GM18870 (cell line): ENCODE measurements around the gene MRPS11.
"Not testable (repeated sequence)": the region's sequence is repeated elsewhere in the genome, so short reads cannot be mapped to it uniquely, and the experiment has no call there.

Experiments
- ATAC-seq: cut with Tn5 transposase; IDR thresholded peaks from one replicate; pipeline ENCODE4 v1.9.1; 2021; ENCODE audit warnings: moderate library complexity; ENCODE audit not compliant: unreplicated experiment

MRPS11 gene

GRCh38 chr15:88467073-88467934 is at the start of gene MRPS11, which contains the start of gene MRPL46:
TSS of gene MRPS11 (plus strand) at chr15:88467708. CDS start at chr15:88467718, 10 bp downstream.
TSS of gene MRPL46 (minus strand) at chr15:88467388. CDS start at chr15:88467377, 11 bp downstream.
- ATAC-seq = peak; percentile 76

- no peak for ATAC-seq
Observed at GRCh38 chr15:88419830-88420229, 47.7 kb upstream of the MRPS11 start.

GRCh38 chr15:88423331-88423730 is 44.2 kb upstream of the MRPS11 start:
- ATAC-seq = no peak

GRCh38 chr15:88426304-88426703 is 41.2 kb upstream of the MRPS11 start:
- ATAC-seq = no peak

GRCh38 chr15:88428053-88428452 is 39.5 kb upstream of the MRPS11 start:
- no peak for ATAC-seq

GRCh38 chr15:88428805-88429605 is 38.5 kb upstream of the MRPS11 start:
- ATAC-seq = no peak

- ATAC-seq = no peak
Observed at GRCh38 chr15:88430051-88430450, 37.5 kb upstream of the MRPS11 start.

- no peak for ATAC-seq
Observed at GRCh38 chr15:88431441-88431840, 36.1 kb upstream of the MRPS11 start.

GRCh38 chr15:88433046-88433685 is 34.3 kb upstream of the MRPS11 start:
- ATAC-seq = no peak

GRCh38 chr15:88434106-88434505 is 33.4 kb upstream of the MRPS11 start:
- not testable (repeated sequence) for ATAC-seq

GRCh38 chr15:88438181-88438580 is 29.3 kb upstream of the MRPS11 start:
- no peak for ATAC-seq

GRCh38 chr15:88440021-88440420 is 27.5 kb upstream of the MRPS11 start:
- ATAC-seq = no peak

GRCh38 chr15:88441076-88441730 is 26.3 kb upstream of the MRPS11 start:
- ATAC-seq = no peak

- no peak for ATAC-seq
Observed at GRCh38 chr15:88447206-88447605, 20.3 kb upstream of the MRPS11 start.

- ATAC-seq = no peak
Observed at GRCh38 chr15:88447741-88448140, 19.8 kb upstream of the MRPS11 start.

GRCh38 chr15:88448991-88449461 is 18.5 kb upstream of the MRPS11 start:
- no peak for ATAC-seq

GRCh38 chr15:88449581-88449980 is 17.9 kb upstream of the MRPS11 start:
- ATAC-seq = no peak

- ATAC-seq = peak; percentile 63
Observed at GRCh38 chr15:88450125-88450798, 17.2 kb upstream of the MRPS11 start.

GRCh38 chr15:88453651-88454050 is 13.9 kb upstream of the MRPS11 start:
- ATAC-seq = no peak

- ATAC-seq = no peak
Observed at GRCh38 chr15:88454236-88454635, 13.3 kb upstream of the MRPS11 start.
